ENCODE results near the gene ZNF599.

Gene ZNF599

GRCh38 chr19:34734537-34735103 is 38.4 kb downstream of the ZNF599 start:
- DNase-seq: no peak

- peak; percentile 83 for DNase-seq
Observed at GRCh38 chr19:34733746-34734536, 39.1 kb downstream of the ZNF599 start, which contains the start of gene ZNF181. Gene ZNF181, plus strand, starts transcription at chr19:34734243. Its CDS starts 795 bp downstream, at chr19:34735038.

GRCh38 chr19:34733266-34733745 is 39.7 kb downstream of the ZNF599 start:
- DNase-seq: no peak

- no peak for DNase-seq
Observed at GRCh38 chr19:34732612-34733211, 40.3 kb downstream of the ZNF599 start.

- DNase-seq: no peak
Observed at GRCh38 chr19:34731964-34732363, 41.1 kb downstream of the ZNF599 start.

GRCh38 chr19:34731019-34731829 is 41.8 kb downstream of the ZNF599 start:
- DNase-seq: no peak

GRCh38 chr19:34725400-34725799 is 47.6 kb downstream of the ZNF599 start:
- no peak for DNase-seq

- DNase-seq: no peak
Observed at GRCh38 chr19:34722353-34722752, 50.7 kb downstream of the ZNF599 start.

GRCh38 chr19:34715357-34715756 is 57.7 kb downstream of the ZNF599 start:
- DNase-seq: no peak

- no peak for DNase-seq
Observed at GRCh38 chr19:34713262-34713637, 59.8 kb downstream of the ZNF599 start.

- peak; percentile 63 for DNase-seq
Observed at GRCh38 chr19:34712395-34713261, 60.4 kb downstream of the ZNF599 start.

- DNase-seq: no peak
Observed at GRCh38 chr19:34711890-34712289, 61.1 kb downstream of the ZNF599 start.

Data from CD4-positive, alpha-beta T cell treated with Interleukin-6 for 4 hours (primary cell).